Measurements from ENCODE around the gene KCNG2. TPM values are rescaled to one million over a fixed set of nuclear protein-coding genes. Genes with fewer than 3 reads are reported as not detected.
A peak's percentile ranks its signal among the peaks of the same experiment; 100 is the strongest.

Gene KCNG2
- total and polyA plus RNA-seq, 2 donors (not counting 1 experiment from before 2014, with no cell fraction given) = not detected

DNA sequence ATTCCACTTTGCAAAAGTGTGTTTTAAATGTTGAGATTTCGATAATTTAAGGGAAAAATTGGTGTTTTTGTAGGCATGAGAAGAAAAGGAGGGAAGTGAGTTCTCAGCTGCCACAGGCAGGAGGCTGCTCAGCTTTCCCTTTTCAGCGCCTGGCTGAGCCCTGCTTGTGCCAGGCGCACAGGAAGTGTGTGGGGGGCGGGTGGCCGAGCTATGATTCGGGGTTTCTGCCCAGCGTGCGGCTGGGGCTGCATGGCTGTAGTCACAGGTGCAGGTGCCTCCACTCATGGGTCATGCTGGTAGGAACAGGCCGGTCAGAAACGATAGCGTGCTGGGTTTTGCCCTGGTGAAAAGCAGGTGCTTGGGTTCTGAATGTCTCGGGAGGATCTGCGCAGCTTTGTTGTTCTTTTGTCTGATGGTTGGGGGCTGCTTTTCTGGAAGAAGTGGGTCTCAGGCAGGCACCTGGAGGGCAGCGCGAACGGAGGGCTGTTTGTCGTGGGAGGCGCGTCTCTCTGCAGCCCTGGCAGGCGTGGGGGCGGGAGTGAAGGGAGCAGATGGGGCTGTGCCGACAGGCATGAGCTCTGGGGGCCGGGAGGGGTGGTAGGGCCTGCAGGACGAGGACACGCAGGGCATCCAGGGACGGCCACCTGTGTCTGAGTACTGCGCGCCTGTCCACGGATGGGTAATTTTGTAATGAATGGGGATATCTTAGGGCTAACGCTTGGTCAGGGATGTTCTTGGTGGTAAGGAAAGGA is 2.1 kb downstream of the KCNG2 start:
- peak overlapping the region; percentile 79 for H3K4me2 ChIP-seq (replicated peaks; ENCODE audit: low read depth, low read length, poor library complexity, severe bottlenecking)
- DNase-seq (peak; percentile 34), ATAC-seq (ENCODE audit: low read depth) (no peak)
- intact Hi-C loops (cut with micrococcal nuclease) = loop anchor here (5.0 to 10.0 kb wide), 3 partner anchors 163 to 348 kb away; partner anchors contain the start of genes HSBP1L1 and RBFA
- H2AFZ ChIP-seq (ENCODE audit: insufficient read depth, low read depth, low read length, poor library complexity, severe bottlenecking) = peak overlapping the region; percentile 13
- H3K4me1 Mint-ChIP-seq = peaks cover 23% of the 10 kb centered on the region
- H3K9me3 Mint-ChIP-seq (ENCODE audit: insufficient read depth) = no peaks in the 10 kb centered on the region
- H3K27ac ChIP-seq (ENCODE audit: low read length in 2 of 2) = no peak overlapping the region
- H3K27me3 ChIP-seq (replicated peaks in 1 of 4; ENCODE audit: control extremely low read depth in 1 of 4, control insufficient read depth in 3 of 4, insufficient read depth in 4 of 4, low read length in 3 of 4) = peaks cover 0 to 33% (median 17%) of the 10 kb centered on the region in 4 experiments
- H3K27ac Mint-ChIP-seq = no peak overlapping the region
- no peak for TF ChIP-seq EZH2 (IDR thresholded peaks at IDR 0.05; ENCODE audit: borderline replicate concordance, insufficient read depth, low read depth, low read length, poor library complexity, severe bottlenecking)
- no peak for TF ChIP-seq CTCF (IDR thresholded peaks at IDR 0.05)
- H3K4me1 ChIP-seq (ENCODE audit: control insufficient read depth in 2 of 2, insufficient read depth in 2 of 2, low read length in 2 of 2) = peaks cover 25 to 26% of the 10 kb centered on the region in 2 donors
- CTCF ChIA-PET = no interaction called here
- peak overlapping the region; percentile 75 for H3K4me3 Mint-ChIP-seq
- H3K79me2 ChIP-seq (ENCODE audit: control insufficient read depth, insufficient read depth, low read length) = no peaks in the 10 kb centered on the region
- H3K36me3 ChIP-seq (replicated peaks in 1 of 2; ENCODE audit: control extremely low read depth in 1 of 2, control insufficient read depth in 1 of 2, extremely low read depth in 1 of 2, insufficient read depth in 2 of 2, low read length in 1 of 2) = no peaks in the 10 kb centered on the region
- POLR2A ChIA-PET = interaction anchor here (0.6 kb wide), 1 partner anchor 11 kb away, joined by 3 read pairs; no protein-coding TSS in a partner anchor
- peaks cover 33% of the 10 kb centered on the region for H3K27me3 Mint-ChIP-seq
- peaks cover 4% of the 10 kb centered on the region for H4K20me1 ChIP-seq (ENCODE audit: control insufficient read depth, insufficient read depth, low read length, poor library complexity, severe bottlenecking)
- peaks cover 0 to 13% (median 0%) of the 10 kb centered on the region in 3 donors for H3K9me3 ChIP-seq (ENCODE audit: control extremely low read depth in 1 of 3, control insufficient read depth in 2 of 3, insufficient read depth in 1 of 3, low read length in 2 of 3)
- H3K4me3 ChIP-seq (ENCODE audit: control extremely low read depth in 1 of 5, extremely low read depth in 1 of 5, insufficient read depth in 1 of 5, low read depth in 2 of 5, low read length in 4 of 5) = peak overlapping the region in 1 of 5 experiments; percentile 37
- 40% methylated on average over 30 of the region's 30 CpGs for WGBS (ENCODE audit: insufficient coverage)
- H3K9ac ChIP-seq (ENCODE audit: low read length) = peak overlapping the region; percentile 31
